K562 (cell line): ENCODE measurements around the gene VSIG4. TPM values are rescaled to one million over a fixed set of nuclear protein-coding genes. Genes with fewer than 3 reads are reported as not detected.
A peak's percentile ranks its signal among the peaks of the same experiment; 100 is the strongest.

ENCODE experiments used
- E4F1 ChIP-seq: fragments of 250-450 bp; sonication (Bioruptor Pico); IDR thresholded peaks from 2 replicates; pipeline ENCODE4 v1.5.0; 2021; ENCODE audit warnings: mild to moderate bottlenecking, borderline replicate concordance
- MTA2 ChIP-seq: fragments of 450-650 bp; IDR thresholded peaks from 2 replicates; pipeline ENCODE4 v1.6.1; 2016; ENCODE audit warnings: low read depth
- NFRKB ChIP-seq: fragments of 450-650 bp; IDR thresholded peaks from 2 replicates; pipeline ENCODE4 v1.6.1; 2016; ENCODE audit warnings: low read depth
- NR4A1 ChIP-seq, 2 experiments: fragments of 250-450 bp in 1 of 2; fragments of 450-650 bp in 1 of 2; sonication (Bioruptor Pico) in 1 of 2; IDR thresholded peaks; 2 replicates each; pipeline versions ENCODE4 v1.4.0 to v1.6.1; 2016 to 2020; ENCODE audit warnings: mild to moderate bottlenecking in 2 of 2, missing compliant biosample characterization in 1 of 2, missing genetic modification characterization in 1 of 2, moderate library complexity in 1 of 2
- PML ChIP-seq: IDR thresholded peaks from 2 replicates; pipeline ENCODE4 v1.6.1; 2012; ENCODE audit warnings: low read length, inconsistent platforms
- POLR2B ChIP-seq: fragments of 450-650 bp; IDR thresholded peaks from 2 replicates; pipeline ENCODE4 v1.6.1; 2018; ENCODE audit warnings: low read depth; ENCODE audit not compliant: partially characterized antibody
- SFPQ ChIP-seq: fragments of 200-400 bp; formaldehyde crosslinking; IDR thresholded peaks from 2 replicates; pipeline ENCODE4 v1.6.1; 2017; ENCODE audit warnings: mild to moderate bottlenecking, low read depth, low read length, moderate library complexity
- SREBF1 ChIP-seq: fragments of 150-350 bp; IDR thresholded peaks from 2 replicates; pipeline ENCODE4 v1.6.1; 2014; ENCODE audit warnings: antibody characterized with exemption, low read depth, low read length, borderline replicate concordance
- SRSF9 ChIP-seq: fragments of 200-400 bp; formaldehyde crosslinking; IDR thresholded peaks from 2 replicates; pipeline ENCODE4 v1.6.1; 2017; ENCODE audit warnings: low read depth, low read length, borderline replicate concordance
- THAP7 ChIP-seq: fragments of 250-450 bp; sonication (Bioruptor Pico); IDR thresholded peaks from 2 replicates; pipeline ENCODE4 v1.5.0; 2021
- ZMIZ1 ChIP-seq, 2 experiments: fragments of 150-350 bp in 1 of 2; IDR thresholded peaks; 2 replicates each; pipeline ENCODE4 v1.6.1; 2012 to 2016; ENCODE audit warnings: low read depth in 2 of 2, low read length in 2 of 2, mild to moderate bottlenecking in 1 of 2, moderate library complexity in 1 of 2
- ZNF668 ChIP-seq: fragments of 250-450 bp; sonication (Bioruptor Pico); IDR thresholded peaks from 2 replicates; pipeline ENCODE4 v1.8.0; 2022; ENCODE audit warnings: mild to moderate bottlenecking, inconsistent platforms
- ZNF740 ChIP-seq, 3 experiments: fragments of 200-800 bp in 1 of 3; sonication (Bioruptor generic) in 1 of 3; sonication (generic) in 1 of 3; formaldehyde crosslinking in 1 of 3; IDR thresholded peaks; 2 replicates each; pipeline versions ENCODE4 v1.6.1 to v1.8.0; 2016 to 2022; ENCODE audit warnings: mild to moderate bottlenecking in 2 of 3, missing compliant biosample characterization in 2 of 3, missing genetic modification characterization in 2 of 3, missing genetic modification reagents in 1 of 3
- ZZZ3 ChIP-seq: fragments of 450-650 bp; IDR thresholded peaks from 2 replicates; pipeline ENCODE4 v1.6.1; 2016; ENCODE audit warnings: antibody characterized with exemption, mild to moderate bottlenecking, moderate library complexity
- polyA plus RNA-seq, 8 experiments: library from polyadenylated mRNA; depleted of rRNA in 4 of 8; stranded (reverse) in 5 of 8; unstranded in 3 of 8; fragments of >200 nt; fragmentation: Nextera tagmentation in 2 of 8; fragmentation: Illumina TruSeq in 1 of 8; extraction: Ambion mirVana in 2 of 8; extraction: Trizol in 1 of 8; gene quantifications; 2 replicates each; pipeline versions ENCODE4 v1.2.1 to v1.2.3, GENCODE V29; 2011 to 2014; ENCODE audit warnings: inconsistent platforms in 1 of 8, missing spikeins in 1 of 8
- total RNA-seq, 7 experiments: library from RNA; depleted of rRNA in 6 of 7; stranded (reverse); fragments of >200 nt in 6 of 7; fragmentation: Illumina TruSeq in 2 of 7; extraction: Trizol in 2 of 7; gene quantifications; 2 replicates each; pipeline versions ENCODE4 v1.2.1 to v1.2.3, GENCODE V29; 2011 to 2021; ENCODE audit warnings: low replicate concordance in 1 of 7

VSIG4 gene
- total and polyA plus RNA-seq, 9 of the 15 experiments (the other 6 are each of a cell fraction or from before 2014, with no cell fraction given): 0.22 to 1.6 (median 0.46) TPM; not detected in 1

- no peak for TF ChIP-seq NFRKB
- TF ChIP-seq ZNF668 (CRISPR knock-in tag): no peak
- TF ChIP-seq SFPQ: no peak
- peak; percentile 14; the same call in 1 of the 2 replicates for TF ChIP-seq E4F1 (CRISPR knock-in tag)
- no peak for TF ChIP-seq SREBF1
- TF ChIP-seq PML: peak; percentile 17
- TF ChIP-seq ZZZ3: no peak
- 0 out of 2 replicates have a peak, but pooled peaks have one; percentile 24 for TF ChIP-seq THAP7
- no peak for TF ChIP-seq ZMIZ1 (IDR thresholded peaks at IDR 0.05; ENCODE audit: low read depth in 2 of 2, low read length in 2 of 2)
- TF ChIP-seq SRSF9: no peak
- TF ChIP-seq POLR2B: peak; percentile 70
- no peak for TF ChIP-seq NR4A1 (CRISPR knock-in tag; IDR thresholded peaks at IDR 0.05)
- no peak for TF ChIP-seq NR4A1 (tag; IDR thresholded peaks at IDR 0.05)
- no peak for TF ChIP-seq ZNF740 (CRISPR knock-in tag; IDR thresholded peaks at IDR 0.05)
- TF ChIP-seq ZNF740 (tag; IDR thresholded peaks at IDR 0.05): no peak
- TF ChIP-seq MTA2: no peak
These were observed 17.9 kb downstream of the VSIG4 start (continued) for GRCh38 chrX:66021765-66022631.
